Astrocyte (in vitro differentiated cells and primary cell): ENCODE measurements around the gene NFIL3.

Source experiments
- CTCF ChIP-seq: IDR thresholded peaks from 2 replicates; pipeline ENCODE4 v1.5.1; 2011; ENCODE audit warnings: low read depth, mild to moderate bottlenecking, inconsistent platforms, low read length, moderate library complexity; ENCODE audit not compliant: insufficient read depth
- EZH2 ChIP-seq: IDR thresholded peaks from 2 replicates; pipeline ENCODE4 v1.6.1; 2012; ENCODE audit warnings: mild to moderate bottlenecking, low read length, inconsistent platforms; ENCODE audit not compliant: insufficient read depth

GRCh38 chr9:91417602-91418214 lies 5.9 kb downstream of the NFIL3 start:
- TF ChIP-seq CTCF (no peak), EZH2 (no peak)
